ENCODE data around the gene PEAK1.

PEAK1 gene

DNA sequence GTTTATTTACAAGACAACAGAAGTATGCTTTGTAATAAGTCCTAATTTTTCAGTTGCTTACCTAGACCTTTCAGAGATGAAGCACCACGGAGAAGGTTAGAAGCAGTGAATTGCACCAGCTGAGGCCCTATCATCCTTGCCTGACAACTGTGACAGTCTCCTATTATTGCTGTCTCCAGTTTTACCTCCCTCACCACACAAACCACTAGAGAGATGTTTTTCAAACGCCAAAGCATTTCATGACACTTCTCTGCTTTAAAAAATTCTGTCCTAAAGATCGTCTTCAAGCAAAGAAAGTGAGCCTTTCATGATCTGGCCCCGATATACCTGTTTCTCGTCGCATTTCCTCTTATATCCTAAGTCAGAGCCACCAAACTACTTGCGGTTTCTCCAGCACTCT, 276.7 kb downstream of the PEAK1 start:
- in situ Hi-C loops (cut with MboI; ENCODE audit: low sequenced_read_pairs) = no loop called here

- in situ Hi-C loops (cut with MboI; ENCODE audit: low sequenced_read_pairs) = no loop called here
Measured at GRCh38 chr15:77140220-77140619, 279.7 kb downstream of the PEAK1 start.

- in situ Hi-C loops (cut with MboI; ENCODE audit: low sequenced_read_pairs) = no loop called here
Measured at GRCh38 chr15:77139312-77139711, 280.6 kb downstream of the PEAK1 start.

GRCh38 chr15:77138167-77138522, 281.8 kb downstream of the PEAK1 start:
- in situ Hi-C loops (cut with MboI; ENCODE audit: low sequenced_read_pairs) = no loop called here

DNA sequence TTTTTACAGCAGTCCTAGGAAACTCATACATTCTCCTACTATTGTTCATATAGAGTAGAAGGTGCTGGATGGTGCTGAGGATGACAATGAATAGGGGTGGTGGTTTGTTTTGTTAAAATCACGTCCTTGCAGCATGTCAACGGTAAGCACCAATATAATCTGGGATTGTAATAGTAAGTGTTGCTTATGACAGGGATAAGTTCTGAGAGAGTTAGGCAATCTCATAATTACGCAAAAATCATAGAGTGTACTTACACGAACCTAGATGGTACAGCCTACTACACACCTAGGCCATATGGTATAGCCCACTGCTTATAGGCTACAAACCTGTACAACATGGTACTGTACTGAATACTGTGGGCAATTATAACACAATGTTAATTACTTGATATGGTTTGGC, 284.7 kb downstream of the PEAK1 start:
- in situ Hi-C loops (cut with MboI; ENCODE audit: low sequenced_read_pairs) = no loop called here

- in situ Hi-C loops (cut with MboI; ENCODE audit: low sequenced_read_pairs) = no loop called here
Measured at GRCh38 chr15:77130315-77130930, 289.5 kb downstream of the PEAK1 start.

GRCh38 chr15:77127626-77128025, 292.3 kb downstream of the PEAK1 start:
- in situ Hi-C loops (cut with MboI; ENCODE audit: low sequenced_read_pairs) = no loop called here

DNA sequence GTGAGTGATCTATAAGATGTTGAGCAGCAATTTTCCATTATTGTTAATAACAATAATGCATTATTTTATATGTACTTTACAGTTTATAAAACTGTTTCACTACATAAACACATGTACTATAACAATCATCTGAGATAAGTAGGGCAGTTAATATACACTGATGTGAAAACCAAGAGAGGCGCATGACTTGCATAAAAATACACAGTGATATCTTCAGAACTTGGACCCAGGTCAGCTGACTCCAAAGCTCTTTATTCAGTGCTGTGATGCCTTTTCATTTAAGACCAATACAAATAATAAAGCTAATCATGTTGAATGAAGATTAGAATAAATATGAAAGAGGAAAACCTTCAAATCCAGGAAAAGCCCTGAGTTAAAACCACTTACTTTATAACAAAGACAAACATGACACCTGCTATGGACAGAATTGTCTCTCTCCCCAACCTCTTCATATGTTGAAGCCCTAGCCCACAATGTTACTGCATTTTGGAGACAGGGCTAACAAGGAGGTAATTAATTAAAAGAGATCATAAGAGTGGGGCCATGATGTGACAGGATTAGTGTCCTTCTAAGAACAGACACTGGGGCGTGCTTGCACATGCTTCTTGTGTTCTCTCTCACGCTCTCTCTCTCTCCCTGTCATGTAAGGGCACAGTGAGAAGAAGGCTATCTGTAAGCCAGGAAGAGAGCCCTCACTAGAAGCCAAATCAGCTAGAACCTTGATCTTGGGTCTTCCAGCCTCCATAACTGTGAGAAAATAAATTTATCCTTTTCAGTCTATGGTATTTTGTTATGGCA, 293.2 kb downstream of the PEAK1 start:
- in situ Hi-C loops (cut with MboI; ENCODE audit: low sequenced_read_pairs) = no loop called here

DNA sequence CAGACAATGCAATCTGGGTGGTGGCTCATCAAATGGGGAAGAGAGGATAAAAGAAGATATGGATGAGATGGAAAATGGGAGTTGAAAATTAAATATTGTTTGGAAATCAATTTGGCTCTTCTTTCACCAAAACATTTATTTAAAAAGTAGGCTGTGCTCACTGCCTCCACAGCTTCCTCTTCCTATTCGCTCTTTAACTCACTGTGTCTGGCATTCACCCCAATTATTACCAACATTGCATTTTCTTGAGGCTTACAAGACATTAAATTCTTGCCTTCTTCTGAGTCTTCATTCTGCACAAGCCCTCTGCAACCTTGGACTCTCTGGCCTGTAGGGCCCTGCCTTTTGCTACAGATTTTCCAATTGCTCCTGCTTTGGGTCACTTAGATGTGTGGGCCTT, 296.1 kb downstream of the PEAK1 start:
- in situ Hi-C loops (cut with MboI; ENCODE audit: low sequenced_read_pairs) = no loop called here

DNA sequence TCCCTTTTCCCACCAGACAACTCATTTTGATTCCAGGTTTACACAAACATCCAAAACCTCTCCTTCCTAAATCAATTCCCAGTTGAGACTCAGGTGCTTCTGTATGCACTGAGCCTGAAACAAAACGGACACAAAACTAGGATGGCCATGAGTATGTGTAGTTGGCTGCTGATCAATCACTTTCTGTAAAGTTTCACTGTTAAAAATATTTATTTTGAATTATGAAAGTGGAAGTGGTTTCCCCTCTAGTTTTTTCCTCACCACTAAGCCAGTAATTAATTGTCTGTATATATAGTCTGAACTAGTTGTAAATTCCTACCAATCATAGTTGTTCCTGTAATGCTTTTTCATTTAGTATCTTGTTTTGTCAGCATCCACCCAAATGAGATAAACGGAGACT, 297.3 kb downstream of the PEAK1 start:
- in situ Hi-C loops (cut with MboI; ENCODE audit: low sequenced_read_pairs) = no loop called here

GRCh38 chr15:77121599-77121998, 298.3 kb downstream of the PEAK1 start:
- in situ Hi-C loops (cut with MboI; ENCODE audit: low sequenced_read_pairs) = no loop called here

- in situ Hi-C loops (cut with MboI; ENCODE audit: low sequenced_read_pairs) = no loop called here
Measured at GRCh38 chr15:77120576-77120975, 299.3 kb downstream of the PEAK1 start.

GRCh38 chr15:77119446-77119845, 300.5 kb downstream of the PEAK1 start:
- in situ Hi-C loops (cut with MboI; ENCODE audit: low sequenced_read_pairs) = no loop called here

- in situ Hi-C loops (cut with MboI; ENCODE audit: low sequenced_read_pairs) = no loop called here
Measured at GRCh38 chr15:77118882-77119321, 301.0 kb downstream of the PEAK1 start.

GRCh38 chr15:77115179-77115578, 304.7 kb downstream of the PEAK1 start:
- in situ Hi-C loops (cut with MboI; ENCODE audit: low sequenced_read_pairs) = no loop called here

- in situ Hi-C loops (cut with MboI; ENCODE audit: low sequenced_read_pairs) = no loop called here
Measured at GRCh38 chr15:77112838-77113504, 306.9 kb downstream of the PEAK1 start.

DNA sequence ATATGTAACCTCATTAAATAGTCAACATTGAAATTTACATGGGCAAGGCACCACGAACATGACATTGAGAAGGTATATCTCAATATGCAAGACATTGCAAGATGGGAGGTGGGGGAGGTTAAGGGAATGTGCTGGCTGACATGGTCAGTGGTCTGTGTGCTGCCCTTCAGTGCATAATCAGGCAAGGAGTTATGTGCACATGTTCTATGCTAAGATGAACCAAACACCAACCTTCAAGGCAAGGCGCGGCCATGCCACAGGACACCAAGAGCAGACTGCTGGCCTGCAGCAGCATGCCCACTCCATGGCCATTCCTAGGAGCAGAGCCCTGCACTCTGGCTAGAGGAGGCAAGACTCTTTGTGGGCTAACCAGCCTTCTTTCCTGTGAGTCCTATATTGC, 308.1 kb downstream of the PEAK1 start:
- in situ Hi-C loops (cut with MboI; ENCODE audit: low sequenced_read_pairs) = no loop called here

GRCh38 chr15:77107531-77108355, 312.2 kb downstream of the PEAK1 start:
- in situ Hi-C loops (cut with MboI; ENCODE audit: low sequenced_read_pairs) = no loop called here

DNA sequence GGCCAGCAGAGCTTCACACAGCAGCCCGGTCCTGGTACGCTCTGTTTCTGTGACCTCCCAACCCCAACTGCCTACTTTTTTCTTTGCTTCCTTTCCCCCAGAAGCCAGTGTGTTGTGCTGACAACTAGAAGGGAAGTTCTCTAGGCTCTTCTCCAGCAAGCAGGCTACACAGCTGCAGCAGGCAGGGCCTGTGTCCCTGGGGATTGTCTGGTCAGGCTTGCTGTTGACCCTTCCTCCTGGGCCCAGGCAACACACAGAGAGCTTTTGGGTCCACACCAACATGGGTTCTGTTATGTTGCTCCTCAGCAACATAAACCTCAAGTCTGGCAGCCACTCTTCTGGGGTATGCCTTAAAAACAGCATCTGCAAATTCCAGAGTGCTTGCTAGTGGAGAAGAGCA, 312.8 kb downstream of the PEAK1 start:
- in situ Hi-C loops (cut with MboI; ENCODE audit: low sequenced_read_pairs) = no loop called here

DNA sequence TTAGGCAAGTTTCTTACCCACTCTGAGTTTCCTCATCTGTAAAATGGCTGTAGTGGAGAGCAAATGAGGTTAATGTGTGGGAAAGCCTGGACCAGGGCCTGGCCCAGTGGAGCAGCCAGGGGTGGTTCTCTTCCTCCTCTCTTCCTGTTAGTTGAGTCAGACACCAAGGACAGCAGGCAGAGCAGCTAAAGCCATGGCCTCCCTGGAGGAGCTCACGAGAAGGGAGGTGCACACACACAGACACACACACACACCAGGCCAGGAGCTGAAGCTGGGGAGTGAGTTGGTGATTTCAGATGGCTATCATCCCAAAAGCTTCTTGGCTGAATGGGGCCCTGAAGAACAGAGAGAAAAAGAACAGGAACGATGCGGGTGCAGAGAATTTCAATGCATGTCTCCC, 315.7 kb downstream of the PEAK1 start:
- in situ Hi-C loops (cut with MboI; ENCODE audit: low sequenced_read_pairs) = no loop called here

GRCh38 chr15:77099741-77100463, 320.0 kb downstream of the PEAK1 start:
- in situ Hi-C loops (cut with MboI; ENCODE audit: low sequenced_read_pairs) = no loop called here
